ENCODE data around the gene USP22. TPM values are rescaled to one million over a fixed set of nuclear protein-coding genes. Genes with fewer than 3 reads are reported as not detected.

Gene USP22
- total and polyA plus RNA-seq, 10 of the 15 experiments (the other 5 are each of a cell fraction or from before 2014, with no cell fraction given), result 10.8 to 218 (median 98.8) TPM

GRCh38 chr17:21034340-21035235 lies 8.2 kb downstream of the USP22 start (continued):
- TF ChIP-seq NFYA (IDR thresholded peaks at IDR 0.05; ENCODE audit: borderline replicate concordance, low read depth, low read length) (no peak), MTA3 (IDR thresholded peaks at IDR 0.05; ENCODE audit: borderline replicate concordance, low read length) (peak; percentile 77; the same call in 1 of the 2 replicates), PML (IDR thresholded peaks at IDR 0.05; ENCODE audit: low read length) (no peak), CEBPB (IDR thresholded peaks at IDR 0.05; ENCODE audit: borderline replicate concordance in 1 of 2, low read depth in 2 of 2, low read length in 2 of 2) (peak; percentile 42 to 59; a peak in 1 of 4 replicates), IRF4 (IDR thresholded peaks at IDR 0.05; ENCODE audit: low read depth, low read length) (0 out of 2 replicates have a peak, but pooled peaks have one; percentile 24), RBBP5 (conservative IDR thresholded peaks at IDR 0.05) (no peak), EP300 (IDR thresholded peaks at IDR 0.05; ENCODE audit: borderline replicate concordance in 1 of 2, control insufficient read depth in 1 of 2, low read depth in 2 of 2, low read length in 2 of 2) (peak; percentile 39 to 55; a peak in 2 of 4 replicates), MEF2B (IDR thresholded peaks at IDR 0.05; ENCODE audit: partially characterized antibody, poor library complexity, severe bottlenecking) (peak; percentile 92), GABPA (IDR thresholded peaks at IDR 0.05; ENCODE audit: low read depth) (0 out of 2 replicates have a peak, but pooled peaks have one; percentile 30), IKZF2 (IDR thresholded peaks at IDR 0.05) (peak; percentile 56 to 69; a peak in 3 of 4 replicates), PAX5 (IDR thresholded peaks at IDR 0.05; ENCODE audit: borderline replicate concordance, low read depth, low read length) (no peak), ZBED1 (IDR thresholded peaks at IDR 0.05; ENCODE audit: borderline replicate concordance) (peak; percentile 64; the same call in 1 of the 2 replicates), E2F8 (IDR thresholded peaks at IDR 0.05; ENCODE audit: low read depth, partially characterized antibody) (no peak), TCF12 (IDR thresholded peaks at IDR 0.05; ENCODE audit: low read depth, low read length) (no peak)
- TF ChIP-seq, protein P1, sequence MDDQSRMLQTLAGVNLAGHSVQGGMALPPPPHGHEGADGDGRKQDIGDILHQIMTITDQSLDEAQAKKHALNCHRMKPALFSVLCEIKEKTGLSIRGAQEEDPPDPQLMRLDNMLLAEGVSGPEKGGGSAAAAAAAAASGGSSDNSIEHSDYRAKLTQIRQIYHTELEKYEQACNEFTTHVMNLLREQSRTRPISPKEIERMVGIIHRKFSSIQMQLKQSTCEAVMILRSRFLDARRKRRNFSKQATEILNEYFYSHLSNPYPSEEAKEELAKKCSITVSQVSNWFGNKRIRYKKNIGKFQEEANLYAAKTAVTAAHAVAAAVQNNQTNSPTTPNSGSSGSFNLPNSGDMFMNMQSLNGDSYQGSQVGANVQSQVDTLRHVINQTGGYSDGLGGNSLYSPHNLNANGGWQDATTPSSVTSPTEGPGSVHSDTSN (IDR thresholded peaks at IDR 0.05; ENCODE audit: insufficient replicate concordance, low read depth, low read length), result peak; percentile 39
- TF ChIP-seq, protein P2, sequence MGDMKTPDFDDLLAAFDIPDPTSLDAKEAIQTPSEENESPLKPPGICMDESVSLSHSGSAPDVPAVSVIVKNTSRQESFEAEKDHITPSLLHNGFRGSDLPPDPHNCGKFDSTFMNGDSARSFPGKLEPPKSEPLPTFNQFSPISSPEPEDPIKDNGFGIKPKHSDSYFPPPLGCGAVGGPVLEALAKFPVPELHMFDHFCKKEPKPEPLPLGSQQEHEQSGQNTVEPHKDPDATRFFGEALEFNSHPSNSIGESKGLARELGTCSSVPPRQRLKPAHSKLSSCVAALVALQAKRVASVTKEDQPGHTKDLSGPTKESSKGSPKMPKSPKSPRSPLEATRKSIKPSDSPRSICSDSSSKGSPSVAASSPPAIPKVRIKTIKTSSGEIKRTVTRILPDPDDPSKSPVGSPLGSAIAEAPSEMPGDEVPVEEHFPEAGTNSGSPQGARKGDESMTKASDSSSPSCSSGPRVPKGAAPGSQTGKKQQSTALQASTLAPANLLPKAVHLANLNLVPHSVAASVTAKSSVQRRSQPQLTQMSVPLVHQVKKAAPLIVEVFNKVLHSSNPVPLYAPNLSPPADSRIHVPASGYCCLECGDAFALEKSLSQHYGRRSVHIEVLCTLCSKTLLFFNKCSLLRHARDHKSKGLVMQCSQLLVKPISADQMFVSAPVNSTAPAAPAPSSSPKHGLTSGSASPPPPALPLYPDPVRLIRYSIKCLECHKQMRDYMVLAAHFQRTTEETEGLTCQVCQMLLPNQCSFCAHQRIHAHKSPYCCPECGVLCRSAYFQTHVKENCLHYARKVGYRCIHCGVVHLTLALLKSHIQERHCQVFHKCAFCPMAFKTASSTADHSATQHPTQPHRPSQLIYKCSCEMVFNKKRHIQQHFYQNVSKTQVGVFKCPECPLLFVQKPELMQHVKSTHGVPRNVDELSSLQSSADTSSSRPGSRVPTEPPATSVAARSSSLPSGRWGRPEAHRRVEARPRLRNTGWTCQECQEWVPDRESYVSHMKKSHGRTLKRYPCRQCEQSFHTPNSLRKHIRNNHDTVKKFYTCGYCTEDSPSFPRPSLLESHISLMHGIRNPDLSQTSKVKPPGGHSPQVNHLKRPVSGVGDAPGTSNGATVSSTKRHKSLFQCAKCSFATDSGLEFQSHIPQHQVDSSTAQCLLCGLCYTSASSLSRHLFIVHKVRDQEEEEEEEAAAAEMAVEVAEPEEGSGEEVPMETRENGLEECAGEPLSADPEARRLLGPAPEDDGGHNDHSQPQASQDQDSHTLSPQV (IDR thresholded peaks at IDR 0.05), result no peak
